OCI-LY7 (cell line): ENCODE results near the gene SPAG16. TPM values are rescaled to one million over a fixed set of nuclear protein-coding genes. Genes with fewer than 3 reads are reported as not detected.

ENCODE experiments used
- BruUV-seq: library from RNA; stranded (reverse); fragments of 400-500 nt; replicated peaks from 2 replicates; lab custom pipeline; 2021; lab: Mats Ljungman, UMichigan
- CTCF ChIA-PET: fragments of 300-600 bp; sonication (Branson Sonifier 250); formaldehyde crosslinking; loops from one replicate; lab custom pipeline; 2022; ENCODE audit warnings: antibody characterized with exemption; ENCODE audit not compliant: unreplicated experiment; lab: Charles Lee
- POLR2A ChIA-PET: fragments of 300-600 bp; sonication (Branson Sonifier 250); formaldehyde crosslinking; loops from one replicate; lab custom pipeline; 2022; ENCODE audit warnings: antibody characterized with exemption; lab: Charles Lee
- DNase-seq: peaks from one replicate; pipeline ENCODE4 v3.0.0-alpha.2; 2015; ENCODE audit warnings: low spot score
- H2AFZ ChIP-seq: fragments of 200-600 bp; sonication (generic), shearing (Covaris generic); 2 replicates; pipeline ENCODE4 v1.6.1; 2014; ENCODE audit warnings: mild to moderate bottlenecking, antibody characterized with exemption, low read length, moderate library complexity
- H3K27ac ChIP-seq: fragments of 200-600 bp; sonication (generic); 2 replicates; pipeline ENCODE4 v1.5.1; 2014; ENCODE audit warnings: mixed run types, low read depth, mild to moderate bottlenecking, moderate library complexity, low read length, inconsistent platforms; ENCODE audit not compliant: poor library complexity, severe bottlenecking
- H3K36me3 ChIP-seq: fragments of 200-600 bp; sonication (generic); 2 replicates; pipeline ENCODE4 v1.6.1; 2014; ENCODE audit warnings: mild to moderate bottlenecking, antibody characterized with exemption, low read length, moderate library complexity, mixed read lengths; ENCODE audit not compliant: insufficient read depth
- H3K4me1 ChIP-seq: fragments of 200-600 bp; sonication (generic); 2 replicates; pipeline ENCODE4 v1.5.1; 2014; ENCODE audit warnings: mild to moderate bottlenecking, low read length; ENCODE audit not compliant: insufficient read depth, poor library complexity, severe bottlenecking
- H3K4me2 ChIP-seq: fragments of 200-600 bp; sonication (generic); 2 replicates; pipeline ENCODE4 v1.6.1; 2014; ENCODE audit warnings: mild to moderate bottlenecking, low read length
- H3K4me3 ChIP-seq: fragments of 200-600 bp; sonication (generic); 2 replicates; pipeline ENCODE4 v1.5.1; 2014; ENCODE audit warnings: mild to moderate bottlenecking, low read depth, low read length; ENCODE audit not compliant: poor library complexity, severe bottlenecking
- H3K79me2 ChIP-seq: fragments of 200-600 bp; sonication (generic); 2 replicates; pipeline ENCODE4 v1.6.1; 2016; ENCODE audit warnings: low read depth, mild to moderate bottlenecking, low read length, moderate library complexity, mixed read lengths; ENCODE audit not compliant: insufficient read depth
- H3K9me2 ChIP-seq: fragments of 200-600 bp; sonication (generic); 2 replicates; pipeline ENCODE4 v1.6.1; 2016; ENCODE audit warnings: mild to moderate bottlenecking, low read length, mixed read lengths; ENCODE audit not compliant: insufficient read depth
- H3K9me3 ChIP-seq: fragments of 200-600 bp; sonication (generic); 2 replicates; pipeline ENCODE4 v1.6.1; 2014; ENCODE audit warnings: mild to moderate bottlenecking, mixed run types, low read length, mixed read lengths
- H4K20me1 ChIP-seq: fragments of 200-600 bp; sonication (generic); 2 replicates; pipeline ENCODE4 v1.6.1; 2014; ENCODE audit warnings: mild to moderate bottlenecking, antibody characterized with exemption, low read length, moderate library complexity, mixed read lengths; ENCODE audit not compliant: insufficient read depth
- EZH2phosphoT487 ChIP-seq: fragments of 200-600 bp; sonication (generic); IDR thresholded peaks from 2 replicates; pipeline ENCODE4 v1.6.1; 2018; ENCODE audit warnings: low read depth, borderline replicate concordance, mild to moderate bottlenecking, mixed run types, antibody characterized with exemption, low read length, moderate library complexity, mixed read lengths
- intact Hi-C: fragments of 100-400 bp; cut with micrococcal nuclease; formaldehyde crosslinking; loops from one replicate; pipeline ENCODE4 v1.10.0; 2022; ENCODE audit not compliant: unreplicated experiment
- total RNA-seq, 2 experiments: library from RNA; depleted of rRNA in 1 of 2; stranded (reverse); fragments of >200 nt in 1 of 2; shearing (Covaris generic) in 1 of 2; gene quantifications; 2 replicates each; pipeline ENCODE4 v1.2.3, GENCODE V29; 2014 to 2022
- TF ChIP-seq, protein P1 (sequence below): fragments of 200-600 bp; sonication (generic); conservative IDR thresholded peaks from 2 replicates; pipeline ENCODE4 v1.5.1; 2014; ENCODE audit warnings: mild to moderate bottlenecking, antibody characterized with exemption, low read length, moderate library complexity, mixed read lengths

The SPAG16 gene
- total RNA-seq, 2 experiments from 2014 or later: 22.1 to 24.2 TPM

- POLR2A ChIA-PET: no interaction called here
- Histone ChIP-seq H3K36me3 (no peaks in the 10 kb centered on the region), H3K9me3 (no peaks in the 10 kb centered on the region), H3K4me1 (no peaks in the 10 kb centered on the region), H3K4me2 (no peak overlapping the region), H3K27ac (no peak overlapping the region), H4K20me1 (no peaks in the 10 kb centered on the region), H3K9me2 (no peaks in the 10 kb centered on the region), H3K4me3 (no peak overlapping the region), H3K79me2 (no peaks in the 10 kb centered on the region), H2AFZ (no peak overlapping the region)
- BruUV-seq: no TSS peak
- TF ChIP-seq, protein P1, sequence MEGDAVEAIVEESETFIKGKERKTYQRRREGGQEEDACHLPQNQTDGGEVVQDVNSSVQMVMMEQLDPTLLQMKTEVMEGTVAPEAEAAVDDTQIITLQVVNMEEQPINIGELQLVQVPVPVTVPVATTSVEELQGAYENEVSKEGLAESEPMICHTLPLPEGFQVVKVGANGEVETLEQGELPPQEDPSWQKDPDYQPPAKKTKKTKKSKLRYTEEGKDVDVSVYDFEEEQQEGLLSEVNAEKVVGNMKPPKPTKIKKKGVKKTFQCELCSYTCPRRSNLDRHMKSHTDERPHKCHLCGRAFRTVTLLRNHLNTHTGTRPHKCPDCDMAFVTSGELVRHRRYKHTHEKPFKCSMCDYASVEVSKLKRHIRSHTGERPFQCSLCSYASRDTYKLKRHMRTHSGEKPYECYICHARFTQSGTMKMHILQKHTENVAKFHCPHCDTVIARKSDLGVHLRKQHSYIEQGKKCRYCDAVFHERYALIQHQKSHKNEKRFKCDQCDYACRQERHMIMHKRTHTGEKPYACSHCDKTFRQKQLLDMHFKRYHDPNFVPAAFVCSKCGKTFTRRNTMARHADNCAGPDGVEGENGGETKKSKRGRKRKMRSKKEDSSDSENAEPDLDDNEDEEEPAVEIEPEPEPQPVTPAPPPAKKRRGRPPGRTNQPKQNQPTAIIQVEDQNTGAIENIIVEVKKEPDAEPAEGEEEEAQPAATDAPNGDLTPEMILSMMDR: no peak
- TF ChIP-seq EZH2phosphoT487: no peak
- intact Hi-C loops: no loop called here
- CTCF ChIA-PET: no interaction called here
- DNase-seq: no peak
Measured at GRCh38 chr2:214169736-214170135, 885.5 kb downstream of the SPAG16 start.

DNA sequence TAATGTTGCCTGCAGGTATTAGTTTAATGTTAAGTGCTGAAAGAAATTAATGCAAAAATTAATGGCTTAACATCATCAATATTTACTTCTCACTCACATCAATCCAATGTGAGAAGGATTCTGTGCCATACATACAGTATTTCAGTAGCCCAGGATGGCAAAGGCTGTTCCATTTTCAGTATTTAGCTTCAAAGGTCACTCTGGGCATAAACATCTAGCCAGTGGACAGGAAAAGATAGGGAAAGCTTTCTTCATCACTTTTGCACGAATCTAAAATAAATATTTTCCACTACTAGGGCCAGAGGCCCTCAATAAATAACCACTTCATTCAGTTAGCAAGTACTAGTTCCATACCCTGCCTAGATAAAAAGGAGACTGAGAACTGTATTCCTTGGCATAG, 890.3 kb downstream of the SPAG16 start:
- CTCF ChIA-PET: no interaction called here
- Histone ChIP-seq H3K79me2 (no peaks in the 10 kb centered on the region), H3K27ac (no peak overlapping the region), H2AFZ (no peak overlapping the region), H3K9me2 (no peaks in the 10 kb centered on the region), H3K36me3 (no peaks in the 10 kb centered on the region), H3K9me3 (no peaks in the 10 kb centered on the region), H3K4me3 (no peak overlapping the region), H3K4me2 (no peak overlapping the region), H4K20me1 (no peaks in the 10 kb centered on the region), H3K4me1 (no peaks in the 10 kb centered on the region)
- intact Hi-C loops: no loop called here
- BruUV-seq: no TSS peak
- POLR2A ChIA-PET: interaction anchor here (1.0 kb wide), 1 partner anchor 31 kb away, joined by 3 read pairs; no protein-coding TSS in a partner anchor
- no peak for TF ChIP-seq EZH2phosphoT487
- TF ChIP-seq, protein P1: no peak
- no peak for DNase-seq

GRCh38 chr2:214180071-214180470, 895.8 kb downstream of the SPAG16 start:
- no peak overlapping the region for H3K4me3 ChIP-seq
- CTCF ChIA-PET: no interaction called here
- BruUV-seq: no TSS peak

More at GRCh38 chr2:214180071-214180470, 895.8 kb downstream of the SPAG16 start:
- Histone ChIP-seq H2AFZ (no peak overlapping the region), H3K4me2 (no peak overlapping the region), H4K20me1 (no peaks in the 10 kb centered on the region), H3K4me1 (no peaks in the 10 kb centered on the region), H3K9me3 (no peaks in the 10 kb centered on the region), H3K9me2 (no peaks in the 10 kb centered on the region), H3K36me3 (no peaks in the 10 kb centered on the region), H3K79me2 (no peaks in the 10 kb centered on the region), H3K27ac (no peak overlapping the region)
- DNase-seq: no peak
- POLR2A ChIA-PET: no interaction called here
- intact Hi-C loops: no loop called here
- TF ChIP-seq EZH2phosphoT487: no peak
- TF ChIP-seq, protein P1: no peak
